Loucy (cell line): ENCODE measurements around the gene NEBL.

ENCODE experiments used
- H2AFZ ChIP-seq: fragments of 200-600 bp; sonication (generic); 2 replicates; pipeline ENCODE4 v1.6.0; 2016; ENCODE audit warnings: antibody characterized with exemption, mild to moderate bottlenecking, low read length, moderate library complexity
- H3F3A ChIP-seq: fragments of 200-600 bp; 2 replicates; pipeline ENCODE4 v1.6.0; 2016; ENCODE audit warnings: antibody characterized with exemption, low read depth, mild to moderate bottlenecking
- H3K27me3 ChIP-seq: fragments of 200-600 bp; sonication (generic); 2 replicates; pipeline ENCODE4 v1.6.1; 2014; ENCODE audit warnings: low read length, mild to moderate bottlenecking; ENCODE audit not compliant: insufficient read depth, poor library complexity, severe bottlenecking
- H3K36me3 ChIP-seq: fragments of 200-600 bp; sonication (generic); 2 replicates; pipeline ENCODE4 v1.6.1; 2016; ENCODE audit warnings: low read length; ENCODE audit not compliant: insufficient read depth
- H3K4me1 ChIP-seq: fragments of 200-600 bp; sonication (generic); 2 replicates; pipeline ENCODE4 v1.5.1; 2014; ENCODE audit warnings: low read length, mild to moderate bottlenecking; ENCODE audit not compliant: insufficient read depth, poor library complexity, severe bottlenecking
- H3K4me2 ChIP-seq: fragments of 200-600 bp; sonication (generic); 2 replicates; pipeline ENCODE4 v1.6.0; 2014; ENCODE audit warnings: antibody characterized with exemption, low read length, low read depth, mild to moderate bottlenecking; ENCODE audit not compliant: poor library complexity, severe bottlenecking
- H3K4me3 ChIP-seq: fragments of 200-600 bp; sonication (generic); 2 replicates; pipeline ENCODE4 v1.5.1; 2014; ENCODE audit warnings: low read length, mild to moderate bottlenecking, mixed read lengths; ENCODE audit not compliant: poor library complexity, severe bottlenecking
- H3K79me2 ChIP-seq: fragments of 200-600 bp; sonication (generic); 2 replicates; pipeline ENCODE4 v1.6.1; 2014; ENCODE audit warnings: low read length; ENCODE audit not compliant: insufficient read depth
- H3K9ac ChIP-seq: fragments of 200-600 bp; sonication (generic); 2 replicates; pipeline ENCODE4 v1.6.0; 2014; ENCODE audit warnings: mild to moderate bottlenecking, low read depth, low read length, moderate library complexity; ENCODE audit not compliant: poor library complexity, severe bottlenecking
- H3K9me2 ChIP-seq: fragments of 200-600 bp; sonication (generic); replicated peaks from 2 replicates; pipeline ENCODE4 v1.6.1; 2016; ENCODE audit warnings: low read depth, low read length, mixed read lengths
- H3K9me3 ChIP-seq: fragments of 200-600 bp; sonication (generic); 2 replicates; pipeline ENCODE4 v1.6.1; 2014; ENCODE audit warnings: mild to moderate bottlenecking, antibody characterized with exemption, low read length, low read depth; ENCODE audit not compliant: insufficient read depth
- H4K20me1 ChIP-seq: fragments of 200-600 bp; sonication (generic); 2 replicates; pipeline ENCODE4 v1.6.0; 2014; ENCODE audit warnings: antibody characterized with exemption, low read length, mild to moderate bottlenecking; ENCODE audit not compliant: insufficient read depth, poor library complexity, severe bottlenecking
- CTCF ChIP-seq: fragments of 200-600 bp; sonication (generic); conservative IDR thresholded peaks from 2 replicates; pipeline ENCODE4 v1.5.1; 2014; ENCODE audit warnings: mild to moderate bottlenecking, antibody characterized with exemption, low read length
- EZH2phosphoT487 ChIP-seq: fragments of 200-600 bp; IDR thresholded peaks from 2 replicates; pipeline ENCODE4 v1.6.1; 2018; ENCODE audit warnings: antibody characterized with exemption, mild to moderate bottlenecking, moderate library complexity, borderline replicate concordance

The NEBL gene

DNA sequence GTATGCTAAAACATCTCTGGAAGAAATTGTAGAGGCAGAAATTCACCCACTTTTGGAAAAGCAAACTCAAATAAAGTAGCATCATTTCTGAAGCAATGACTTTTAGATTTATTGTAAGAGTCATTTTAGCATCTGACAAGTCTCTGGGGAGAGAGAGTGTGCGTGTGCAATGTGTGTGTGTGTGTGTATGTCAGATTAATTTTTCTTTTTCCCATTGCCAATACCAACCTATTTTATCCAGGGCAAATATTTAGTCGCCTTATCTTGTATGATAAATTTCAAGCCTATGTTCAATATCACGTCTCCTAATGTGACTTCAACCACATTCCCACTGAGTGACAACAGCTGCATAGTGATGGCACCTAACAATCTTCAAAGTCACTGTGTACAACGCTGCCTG lies 101.7 kb downstream of the NEBL start:
- H3K36me3 ChIP-seq, result no peaks in the 10 kb centered on the region
- no peaks in the 10 kb centered on the region for H3K9me2 ChIP-seq
- no peaks in the 10 kb centered on the region for H3K9me3 ChIP-seq
- no peaks in the 10 kb centered on the region for H3K4me1 ChIP-seq
- H4K20me1 ChIP-seq, result no peaks in the 10 kb centered on the region
- TF ChIP-seq CTCF, result no peak
- no peak for TF ChIP-seq EZH2phosphoT487
- no peak overlapping the region for H3K4me2 ChIP-seq
- H3F3A ChIP-seq, result no peaks in the 10 kb centered on the region
- no peak overlapping the region for H2AFZ ChIP-seq
- no peaks in the 10 kb centered on the region for H3K27me3 ChIP-seq
- no peak overlapping the region for H3K4me3 ChIP-seq
- no peaks in the 10 kb centered on the region for H3K79me2 ChIP-seq
- no peak overlapping the region for H3K9ac ChIP-seq

DNA sequence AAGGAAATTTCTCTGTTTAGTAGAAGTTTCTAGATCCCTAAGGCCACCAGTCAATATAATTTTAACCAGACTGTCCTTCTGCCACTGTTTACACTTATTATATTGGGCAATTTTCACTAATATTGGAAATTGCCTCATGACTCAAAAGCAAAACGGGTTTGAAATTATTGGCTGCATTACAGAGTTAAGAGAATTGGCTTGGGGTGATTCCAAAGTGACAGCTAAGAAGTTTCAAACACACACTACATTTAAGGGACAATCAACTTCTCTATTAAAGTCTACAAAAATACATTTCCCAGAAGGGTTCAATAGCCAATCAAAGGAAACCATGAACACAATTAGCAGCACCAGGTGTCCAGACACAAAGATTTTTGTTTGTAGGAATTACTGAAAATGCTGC lies 111.9 kb downstream of the NEBL start:
- Histone ChIP-seq H3K79me2 (no peaks in the 10 kb centered on the region), H3K4me3 (no peak overlapping the region), H3F3A (no peaks in the 10 kb centered on the region), H4K20me1 (no peaks in the 10 kb centered on the region), H3K9me2 (no peaks in the 10 kb centered on the region), H3K4me1 (no peaks in the 10 kb centered on the region), H3K4me2 (no peak overlapping the region), H3K27me3 (no peaks in the 10 kb centered on the region), H3K36me3 (no peaks in the 10 kb centered on the region), H3K9ac (no peak overlapping the region), H2AFZ (no peak overlapping the region), H3K9me3 (no peaks in the 10 kb centered on the region)
- TF ChIP-seq EZH2phosphoT487, result no peak
- no peak for TF ChIP-seq CTCF

DNA sequence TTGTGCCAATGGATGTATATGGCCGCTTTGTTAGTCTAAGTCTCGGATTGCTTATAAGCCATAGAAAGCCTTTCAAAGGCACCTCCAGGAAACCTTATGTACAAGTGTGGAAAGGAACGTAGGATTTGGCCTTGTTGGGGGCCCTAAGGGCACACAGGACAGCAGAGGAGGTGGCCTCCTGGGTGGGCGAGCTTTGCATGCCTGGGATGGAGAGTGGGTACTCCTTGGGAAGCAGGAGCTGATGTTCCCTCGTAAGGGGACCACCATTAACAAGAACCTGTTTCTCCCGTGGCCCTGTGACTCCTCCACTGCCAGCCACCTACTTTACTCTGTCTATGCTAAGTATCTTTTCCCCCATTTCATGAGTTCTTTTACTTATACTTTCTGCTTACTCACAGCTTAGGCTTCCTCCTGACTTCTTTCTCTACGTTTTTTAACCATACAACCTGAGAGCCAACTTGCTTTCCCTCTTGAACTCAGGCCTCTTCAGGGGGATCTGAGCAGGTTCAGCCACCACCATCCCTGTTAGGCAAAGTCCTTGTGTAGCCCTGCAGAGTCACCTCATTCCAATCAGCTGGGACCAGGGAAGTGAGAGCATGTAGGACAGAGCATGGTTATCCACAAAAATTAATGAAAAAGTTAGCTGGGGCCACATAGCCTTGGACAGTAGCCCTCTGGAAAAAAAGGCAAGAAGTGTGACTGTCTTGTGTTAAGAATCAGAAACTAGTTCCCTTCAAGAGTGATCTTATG lies 118.9 kb downstream of the NEBL start:
- no peak overlapping the region for H3K9ac ChIP-seq

More for the DNA sequence above, 118.9 kb downstream of the NEBL start:
- no peak overlapping the region for H3K4me2 ChIP-seq
- no peaks in the 10 kb centered on the region for H3K9me2 ChIP-seq
- no peak overlapping the region for H2AFZ ChIP-seq
- H3K27me3 ChIP-seq, result no peaks in the 10 kb centered on the region
- H3K4me3 ChIP-seq, result no peak overlapping the region
- no peaks in the 10 kb centered on the region for H3K36me3 ChIP-seq
- H3F3A ChIP-seq, result no peaks in the 10 kb centered on the region
- no peaks in the 10 kb centered on the region for H3K9me3 ChIP-seq
- TF ChIP-seq CTCF (no peak), EZH2phosphoT487 (no peak)
- H3K79me2 ChIP-seq, result no peaks in the 10 kb centered on the region
- H4K20me1 ChIP-seq, result no peaks in the 10 kb centered on the region
- no peaks in the 10 kb centered on the region for H3K4me1 ChIP-seq
